ENCODE measurements around the gene SLC22A12. TPM values are rescaled to one million over a fixed set of nuclear protein-coding genes. Genes with fewer than 3 reads are reported as not detected.
A peak's percentile ranks its signal among the peaks of the same experiment; 100 is the strongest.

The SLC22A12 gene
- total RNA-seq, 2 experiments from 2014 or later, result not detected

DNA sequence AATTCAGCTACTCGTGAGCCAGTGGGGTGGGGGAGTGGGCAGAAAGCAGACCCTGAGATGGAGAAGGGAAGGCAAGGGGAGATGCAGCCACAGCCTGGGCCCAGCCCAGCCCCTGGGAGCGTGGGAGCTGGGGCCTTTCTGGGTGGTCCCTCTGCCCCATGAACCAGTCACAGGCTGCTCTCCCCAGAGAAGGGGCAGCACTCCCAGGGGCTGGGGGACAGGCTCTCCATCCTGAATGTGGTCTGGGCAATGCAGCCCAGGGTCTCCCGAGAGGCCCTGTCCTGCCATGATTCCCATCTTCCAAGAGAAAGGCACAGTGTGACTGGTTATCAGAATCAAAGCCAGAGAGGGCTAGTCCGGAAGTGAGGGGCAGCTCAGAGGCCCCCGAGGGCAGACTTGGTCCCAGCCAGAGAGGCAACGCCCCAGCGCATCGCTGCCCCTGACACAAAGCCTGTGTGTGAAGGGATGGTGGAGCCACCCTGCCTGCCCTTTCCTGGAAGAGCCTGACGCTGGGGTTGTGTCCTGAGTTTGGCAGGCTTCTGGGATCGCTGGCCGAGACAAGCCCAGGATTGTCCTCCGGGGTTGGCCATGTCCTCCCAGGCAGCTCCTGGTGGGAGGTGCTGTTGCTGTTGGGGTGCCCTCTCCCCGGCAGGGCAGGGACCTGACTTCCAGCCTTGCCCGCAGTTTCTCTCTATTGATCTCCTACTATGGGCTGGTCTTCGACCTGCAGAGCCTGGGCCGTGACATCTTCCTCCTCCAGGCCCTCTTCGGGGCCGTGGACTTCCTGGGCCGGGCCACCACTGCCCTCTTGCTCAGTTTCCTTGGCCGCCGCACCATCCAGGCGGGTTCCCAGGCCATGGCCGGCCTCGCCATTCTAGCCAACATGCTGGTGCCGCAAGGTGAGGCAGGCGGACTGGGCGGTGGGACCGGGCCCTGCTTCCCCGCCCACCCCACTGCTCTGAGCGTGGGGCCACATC is 23.8 kb upstream of the SLC22A12 start:
- Mint-ChIP-seq H3K4me3 (no peak overlapping the region), H3K9me3 (no peaks in the 10 kb centered on the region), H3K27ac (no peak overlapping the region), H3K27me3 (no peaks in the 10 kb centered on the region), H3K4me1 (peaks cover 1% of the 10 kb centered on the region), H3K36me3 (no peaks in the 10 kb centered on the region)
- DNase-seq (no peak), ATAC-seq (ENCODE audit: low read depth) (no peak)
- POLR2A ChIA-PET, result interaction anchor here (0.7 kb wide), 1 partner anchor 362 kb away, joined by 3 read pairs; no protein-coding TSS in a partner anchor

DNA sequence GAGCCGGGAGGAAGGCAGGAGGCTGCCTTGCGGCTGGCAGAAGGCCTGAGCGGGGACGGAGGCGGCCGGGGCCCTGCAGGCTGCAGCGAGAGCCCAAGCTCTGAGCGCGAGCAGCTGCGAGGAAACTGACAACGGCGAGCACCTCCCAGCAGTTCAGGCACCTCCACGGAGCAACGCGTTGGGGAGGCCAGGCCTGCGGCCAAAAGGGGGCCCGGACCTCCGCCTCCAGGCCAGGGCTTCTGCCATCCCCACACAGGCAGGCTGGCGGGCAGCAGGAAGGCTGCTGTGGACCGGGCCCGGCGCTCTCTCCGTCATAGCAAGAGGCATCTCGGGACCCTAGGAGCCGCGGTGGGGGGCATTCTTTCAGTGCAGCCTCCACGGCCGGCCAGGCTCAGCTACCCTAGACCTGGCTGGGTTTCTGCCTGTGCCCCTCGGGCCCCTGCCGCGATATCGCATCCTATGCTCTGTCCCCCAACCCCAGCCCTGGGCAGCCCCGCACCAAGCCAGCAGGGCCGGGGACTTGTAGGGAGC is 22.9 kb upstream of the SLC22A12 start:
- no peak overlapping the region for H3K4me3 Mint-ChIP-seq
- no peaks in the 10 kb centered on the region for H3K27me3 Mint-ChIP-seq
- no peak overlapping the region for H3K27ac Mint-ChIP-seq
- POLR2A ChIA-PET, result no interaction called here
- no peak for DNase-seq
- ATAC-seq (ENCODE audit: low read depth), result no peak
- H3K4me1 Mint-ChIP-seq, result peaks cover 1% of the 10 kb centered on the region
- H3K9me3 Mint-ChIP-seq, result no peaks in the 10 kb centered on the region
- no peaks in the 10 kb centered on the region for H3K36me3 Mint-ChIP-seq

DNA sequence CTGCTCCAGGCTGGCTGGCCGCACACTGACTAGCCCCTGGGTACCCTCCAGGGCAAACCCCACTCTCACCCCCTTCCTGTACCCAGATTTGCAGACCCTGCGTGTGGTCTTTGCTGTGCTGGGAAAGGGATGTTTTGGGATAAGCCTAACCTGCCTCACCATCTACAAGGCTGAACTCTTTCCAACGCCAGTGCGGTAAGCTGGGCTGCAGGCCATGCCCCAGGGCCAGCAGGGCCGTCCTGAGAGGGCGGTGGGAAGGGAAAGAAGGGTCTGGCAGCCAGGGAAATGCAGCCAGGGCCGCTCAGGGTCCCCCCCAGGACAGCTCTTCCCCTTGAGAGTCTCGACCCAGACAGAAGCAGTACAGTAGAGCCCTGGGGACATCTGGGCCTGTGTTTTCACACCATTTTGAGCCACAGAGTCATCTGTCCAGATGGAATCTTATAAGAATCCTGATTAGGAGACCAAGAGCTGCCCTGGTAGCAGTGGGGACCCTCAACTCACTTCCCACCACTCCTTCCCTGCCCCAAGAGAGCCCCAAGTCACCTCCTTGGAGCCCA is 22.4 kb upstream of the SLC22A12 start:
- ATAC-seq (ENCODE audit: low read depth), result no peak
- no peak overlapping the region for H3K4me3 Mint-ChIP-seq

DNA sequence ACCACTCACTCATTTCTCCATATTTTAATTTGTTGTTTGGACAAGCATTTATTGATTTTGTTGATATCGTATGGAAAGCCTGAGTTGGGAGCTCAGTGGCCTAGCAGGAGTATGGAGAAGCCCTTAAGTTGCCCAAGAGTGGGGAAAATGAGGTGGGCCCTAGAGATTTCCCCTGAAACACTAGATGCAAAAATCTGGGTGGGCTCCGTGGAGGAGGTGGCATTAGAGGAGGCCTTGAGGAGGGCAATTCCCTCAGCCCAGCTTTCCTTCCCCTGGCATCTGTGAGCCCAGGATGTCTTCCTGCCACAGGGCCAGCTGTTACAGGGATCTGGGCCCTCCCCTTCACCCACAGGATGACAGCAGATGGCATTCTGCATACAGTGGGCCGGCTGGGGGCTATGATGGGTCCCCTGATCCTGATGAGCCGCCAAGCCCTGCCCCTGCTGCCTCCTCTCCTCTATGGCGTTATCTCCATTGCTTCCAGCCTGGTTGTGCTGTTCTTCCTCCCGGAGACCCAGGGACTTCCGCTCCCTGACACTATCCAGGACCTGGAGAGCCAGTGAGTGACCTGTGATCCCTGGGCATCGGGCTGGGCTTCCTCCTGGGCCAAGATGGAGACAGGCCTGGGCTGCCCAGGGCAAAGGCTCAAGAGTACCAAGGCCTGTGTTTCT is 21.6 kb upstream of the SLC22A12 start:
- no peak overlapping the region for H3K4me3 Mint-ChIP-seq
- DNase-seq, result no peak
- H3K4me1 Mint-ChIP-seq, result peaks cover 1% of the 10 kb centered on the region
- POLR2A ChIA-PET, result no interaction called here
- H3K27me3 Mint-ChIP-seq, result peaks cover 5% of the 10 kb centered on the region
- no peaks in the 10 kb centered on the region for H3K9me3 Mint-ChIP-seq
- no peak for ATAC-seq (ENCODE audit: low read depth)
- no peaks in the 10 kb centered on the region for H3K36me3 Mint-ChIP-seq
- H3K27ac Mint-ChIP-seq, result no peak overlapping the region

More for the DNA sequence above, 22.4 kb upstream of the SLC22A12 start:
- no peak for DNase-seq
- H3K36me3 Mint-ChIP-seq, result no peaks in the 10 kb centered on the region
- no peaks in the 10 kb centered on the region for H3K9me3 Mint-ChIP-seq
- POLR2A ChIA-PET, result no interaction called here
- H3K4me1 Mint-ChIP-seq, result peaks cover 1% of the 10 kb centered on the region
- no peaks in the 10 kb centered on the region for H3K27me3 Mint-ChIP-seq
- H3K27ac Mint-ChIP-seq, result no peak overlapping the region

DNA sequence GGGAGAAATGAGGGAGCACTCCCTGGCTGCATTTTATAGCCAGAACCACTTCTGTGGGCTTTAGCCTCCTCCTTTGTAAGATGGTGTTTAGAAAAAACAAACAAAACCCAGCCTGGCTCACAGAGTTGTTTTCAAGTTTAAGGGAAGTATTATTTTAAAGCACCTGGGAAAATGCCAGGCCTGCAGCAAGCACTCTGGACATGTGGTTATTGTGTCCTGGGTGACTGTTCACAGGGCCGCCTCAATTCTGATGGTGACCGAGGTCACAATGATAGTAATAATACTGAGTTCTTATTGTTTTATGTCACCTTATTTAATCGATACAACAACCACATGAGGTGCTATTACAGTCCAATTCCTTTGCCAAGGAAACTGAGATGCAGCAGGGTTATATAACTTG is 20.7 kb upstream of the SLC22A12 start:
- ATAC-seq (ENCODE audit: low read depth), result no peak
- POLR2A ChIA-PET, result no interaction called here
- Mint-ChIP-seq H3K27me3 (peaks cover 5% of the 10 kb centered on the region), H3K4me3 (no peak overlapping the region), H3K36me3 (no peaks in the 10 kb centered on the region), H3K9me3 (no peaks in the 10 kb centered on the region), H3K4me1 (no peaks in the 10 kb centered on the region), H3K27ac (no peak overlapping the region)
- DNase-seq, result no peak

DNA sequence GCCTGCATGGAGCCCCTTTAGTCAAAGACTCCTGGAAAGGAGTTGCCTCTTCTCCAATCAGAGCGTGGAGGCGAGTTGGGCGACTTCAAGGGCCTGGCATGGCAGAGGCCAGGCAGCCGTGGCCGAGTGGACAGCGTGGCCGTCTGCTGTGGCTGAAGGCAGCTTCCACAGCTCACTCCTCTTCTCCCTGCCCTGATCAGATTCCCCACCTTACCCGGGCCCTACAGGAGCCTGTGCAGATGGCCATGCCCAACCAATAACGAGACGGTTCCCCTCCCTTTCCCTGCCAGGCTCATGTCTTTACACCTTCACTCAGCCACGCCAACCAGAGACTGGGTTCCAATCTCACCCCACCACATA is 20.0 kb upstream of the SLC22A12 start:
- H3K27ac Mint-ChIP-seq, result no peak overlapping the region
- H3K4me3 Mint-ChIP-seq, result no peak overlapping the region
- no peak for ATAC-seq (ENCODE audit: low read depth)
- no peak for DNase-seq
- H3K9me3 Mint-ChIP-seq, result no peaks in the 10 kb centered on the region
- H3K36me3 Mint-ChIP-seq, result no peaks in the 10 kb centered on the region
- H3K27me3 Mint-ChIP-seq, result peaks cover 5% of the 10 kb centered on the region
- no peaks in the 10 kb centered on the region for H3K4me1 Mint-ChIP-seq
- POLR2A ChIA-PET, result no interaction called here

DNA sequence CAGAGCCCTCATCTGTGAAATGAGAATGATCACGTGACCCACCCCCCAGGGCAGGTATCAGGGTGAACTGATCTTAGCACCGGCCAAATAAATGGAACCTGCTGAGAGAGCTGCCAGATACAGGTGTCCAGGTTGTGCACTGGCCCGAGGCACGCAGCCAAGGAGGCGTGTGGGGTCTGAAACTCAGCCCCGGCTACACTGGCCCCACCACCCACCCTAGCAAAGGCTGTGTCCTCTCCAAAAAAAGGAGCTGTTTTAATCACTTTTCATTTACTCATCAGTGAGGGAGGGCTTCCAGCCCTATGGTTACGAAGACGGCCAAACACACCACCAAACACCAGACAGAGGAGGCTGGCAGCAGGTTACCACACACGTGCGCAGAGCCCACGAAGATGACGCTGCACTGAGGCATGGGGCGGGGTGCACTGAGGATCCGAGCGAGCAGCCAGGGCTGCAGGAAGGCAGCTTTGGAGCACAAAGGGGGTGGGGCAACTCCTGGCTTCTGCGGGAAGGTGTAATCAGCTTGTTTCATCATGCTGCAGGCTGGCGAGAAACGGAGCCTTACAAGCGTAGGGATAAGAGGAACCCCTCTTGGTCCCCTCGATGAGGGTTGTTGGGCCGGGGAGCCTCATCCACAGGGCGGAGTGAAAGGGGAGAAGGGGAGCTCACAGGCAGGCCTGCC is 19.5 kb upstream of the SLC22A12 start:
- no peaks in the 10 kb centered on the region for H3K4me1 Mint-ChIP-seq
- POLR2A ChIA-PET, result no interaction called here
- no peaks in the 10 kb centered on the region for H3K36me3 Mint-ChIP-seq
- DNase-seq (no peak), ATAC-seq (ENCODE audit: low read depth) (no peak)
- H3K27me3 Mint-ChIP-seq, result peaks cover 5% of the 10 kb centered on the region
- no peaks in the 10 kb centered on the region for H3K9me3 Mint-ChIP-seq
- H3K4me3 Mint-ChIP-seq, result no peak overlapping the region
- no peak overlapping the region for H3K27ac Mint-ChIP-seq

DNA sequence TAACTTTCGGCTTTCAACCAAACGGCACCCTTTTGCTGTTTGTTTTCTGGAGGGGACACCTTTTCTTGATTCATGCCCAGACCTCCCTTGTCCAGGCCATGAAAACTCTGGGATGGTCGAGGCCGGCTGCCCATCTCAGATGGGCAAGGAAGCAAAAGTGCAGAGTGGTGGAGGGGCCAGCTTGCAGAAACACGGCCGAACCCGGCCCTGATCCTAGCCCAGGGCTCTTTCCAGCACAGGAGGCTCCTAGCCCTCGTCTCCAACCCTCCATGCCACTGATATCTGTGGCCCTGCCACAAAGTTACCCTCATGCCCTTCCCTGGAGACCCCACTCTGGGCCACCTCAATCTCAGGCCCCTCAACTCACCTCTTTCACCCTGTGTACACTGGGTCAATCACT is 18.9 kb upstream of the SLC22A12 start:
- no peak for ATAC-seq (ENCODE audit: low read depth)
- peaks cover 5% of the 10 kb centered on the region for H3K27me3 Mint-ChIP-seq
- H3K9me3 Mint-ChIP-seq, result no peaks in the 10 kb centered on the region
- no peak overlapping the region for H3K4me3 Mint-ChIP-seq
- no peak for DNase-seq
- POLR2A ChIA-PET, result no interaction called here
- no peak overlapping the region for H3K27ac Mint-ChIP-seq
- H3K36me3 Mint-ChIP-seq, result no peaks in the 10 kb centered on the region
- no peaks in the 10 kb centered on the region for H3K4me1 Mint-ChIP-seq

DNA sequence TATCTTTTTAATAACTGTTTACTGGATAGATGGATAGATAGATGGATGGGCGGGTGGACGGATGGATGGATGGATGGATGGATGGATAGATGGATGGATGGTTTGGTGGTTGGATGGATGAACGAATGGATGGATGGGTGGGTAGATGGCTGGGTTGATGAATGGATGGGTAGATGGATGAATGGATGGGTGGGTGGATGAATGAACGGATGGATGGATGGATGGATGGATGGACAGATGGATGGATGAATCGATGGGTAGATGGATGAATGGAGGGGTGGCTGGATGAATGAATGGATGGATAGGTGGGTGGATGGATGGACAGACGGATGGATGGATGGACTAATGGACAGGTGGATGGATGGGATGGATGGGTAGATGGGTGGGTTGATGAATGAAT is 13.8 kb upstream of the SLC22A12 start:
- ATAC-seq (ENCODE audit: low read depth), result no peak
- DNase-seq, result peak; percentile 2
- Mint-ChIP-seq H3K4me3 (no peak overlapping the region), H3K27me3 (peaks cover 5% of the 10 kb centered on the region), H3K4me1 (no peaks in the 10 kb centered on the region), H3K27ac (no peak overlapping the region), H3K36me3 (no peaks in the 10 kb centered on the region), H3K9me3 (no peaks in the 10 kb centered on the region)
- POLR2A ChIA-PET, result no interaction called here

DNA sequence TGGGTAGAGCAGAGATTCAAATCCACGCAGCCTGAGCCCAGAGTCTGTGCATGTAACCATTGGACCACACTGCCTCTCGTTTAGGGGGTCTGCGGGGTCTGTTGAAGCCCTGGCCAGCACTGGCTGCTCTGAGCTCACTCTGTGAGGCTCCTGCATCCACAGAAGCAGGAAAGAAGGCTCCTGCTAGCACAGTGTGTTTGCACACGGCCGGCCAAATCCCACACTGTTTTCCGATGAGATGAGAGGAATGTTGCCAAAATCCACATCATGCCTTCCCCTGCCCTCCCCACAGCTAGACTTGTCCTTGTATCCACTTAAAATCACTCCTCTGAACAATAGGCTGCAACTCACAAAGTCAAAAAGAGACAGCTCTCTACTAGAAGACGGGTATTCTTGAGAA is 10.6 kb upstream of the SLC22A12 start:
- H3K27ac Mint-ChIP-seq, result no peak overlapping the region
- H3K4me3 Mint-ChIP-seq, result no peak overlapping the region
- no peaks in the 10 kb centered on the region for H3K36me3 Mint-ChIP-seq
- POLR2A ChIA-PET, result no interaction called here
- no peaks in the 10 kb centered on the region for H3K9me3 Mint-ChIP-seq
- DNase-seq (no peak), ATAC-seq (ENCODE audit: low read depth) (no peak)
- no peaks in the 10 kb centered on the region for H3K4me1 Mint-ChIP-seq
- H3K27me3 Mint-ChIP-seq, result no peaks in the 10 kb centered on the region

DNA sequence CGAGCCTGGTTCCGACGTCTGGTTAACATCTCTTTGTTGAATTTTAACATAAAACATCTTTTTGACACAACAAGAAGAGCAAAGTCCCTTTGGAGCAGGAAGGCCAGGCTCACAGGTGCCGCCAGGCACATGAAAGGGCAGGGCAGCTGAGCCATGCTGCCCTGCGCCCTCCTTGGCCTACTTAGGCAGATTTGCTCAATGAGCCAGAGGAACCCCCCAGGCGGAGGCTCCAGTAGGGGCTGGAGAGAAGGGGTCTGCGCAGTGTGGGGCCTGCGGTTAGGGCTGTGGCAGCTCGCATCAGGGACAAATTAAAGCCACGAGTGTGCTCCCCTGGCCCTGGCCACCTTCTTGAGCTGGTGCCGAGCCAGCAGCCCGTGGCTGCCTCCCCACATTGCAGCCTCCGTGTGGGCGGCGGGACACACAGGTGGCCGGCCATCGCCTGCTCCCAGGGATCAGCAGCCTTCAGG is 9.9 kb upstream of the SLC22A12 start:
- peaks cover 2% of the 10 kb centered on the region for H3K27me3 Mint-ChIP-seq

DNA sequence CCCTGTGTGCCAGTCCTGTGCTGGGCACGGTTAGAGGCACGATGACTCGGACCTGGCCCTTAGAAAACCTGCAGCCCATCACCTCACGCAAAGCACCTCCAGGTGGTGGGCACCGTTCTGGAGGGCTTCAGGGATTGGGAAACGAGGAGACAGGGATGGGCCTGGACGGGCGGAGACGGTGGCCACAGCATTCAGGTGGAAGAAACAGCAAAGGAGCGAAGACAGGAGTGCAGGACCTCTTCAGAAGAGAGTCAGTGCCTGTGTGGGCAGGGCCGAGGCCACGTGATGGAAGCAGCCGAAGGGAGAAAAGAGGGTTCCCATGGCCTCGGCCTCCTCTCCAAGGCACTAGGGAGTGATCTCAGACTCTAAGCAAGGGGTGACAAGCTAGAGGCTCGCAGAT is 8.1 kb upstream of the SLC22A12 start:
- no peak overlapping the region for H3K4me3 Mint-ChIP-seq

More for the DNA sequence above, 9.9 kb upstream of the SLC22A12 start:
- POLR2A ChIA-PET, result no interaction called here
- Mint-ChIP-seq H3K27ac (no peak overlapping the region), H3K4me1 (no peaks in the 10 kb centered on the region), H3K36me3 (no peaks in the 10 kb centered on the region), H3K4me3 (no peak overlapping the region), H3K9me3 (no peaks in the 10 kb centered on the region)
- no peak for ATAC-seq (ENCODE audit: low read depth)
- DNase-seq, result no peak

More for the DNA sequence above, 8.1 kb upstream of the SLC22A12 start:
- Mint-ChIP-seq H3K9me3 (peaks cover 1% of the 10 kb centered on the region), H3K4me1 (no peaks in the 10 kb centered on the region), H3K36me3 (no peaks in the 10 kb centered on the region), H3K27ac (no peak overlapping the region), H3K27me3 (peaks cover 15% of the 10 kb centered on the region)
- DNase-seq (no peak), ATAC-seq (ENCODE audit: low read depth) (no peak)
- POLR2A ChIA-PET, result no interaction called here
